ENCODE data around the gene IL36G. TPM values are rescaled to one million over a fixed set of nuclear protein-coding genes. Genes with fewer than 3 reads are reported as not detected.
A peak's percentile ranks its signal among the peaks of the same experiment; 100 is the strongest.

IL36G gene
- total RNA-seq, 2 experiments from 2014 or later, result not detected

DNA sequence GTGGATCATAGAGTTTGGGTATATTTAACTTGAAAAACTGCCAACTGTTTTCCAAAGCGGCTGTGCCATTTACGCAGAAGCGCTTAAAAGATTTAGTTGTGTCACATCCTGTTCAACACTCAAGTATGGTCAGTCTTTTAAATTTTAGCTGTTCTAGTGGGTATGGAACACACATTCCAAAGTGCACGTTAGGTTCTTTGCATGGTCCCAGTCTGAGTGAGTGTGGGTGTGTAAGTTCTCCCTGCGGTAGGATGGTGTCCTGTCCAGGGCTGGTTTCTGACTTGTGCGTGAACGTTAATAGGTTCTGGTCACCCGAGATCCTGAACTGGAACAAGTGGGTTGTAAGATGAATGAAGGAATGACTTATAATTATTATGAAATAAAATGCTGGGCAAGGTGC is 28.4 kb upstream of the IL36G start:
- Mint-ChIP-seq H3K27me3 (peaks cover 29% of the 10 kb centered on the region), H3K4me3 (no peak overlapping the region), H3K36me3 (ENCODE audit: low read depth) (no peaks in the 10 kb centered on the region), H3K9me3 (peaks cover 4% of the 10 kb centered on the region), H3K27ac (no peak overlapping the region), H3K4me1 (no peaks in the 10 kb centered on the region)
- DNase-seq, result no peak
- ChIA-PET POLR2A (no interaction called here), CTCF (interaction anchor here (1.0 to 1.4 kb wide), 2 partner anchors 8 to 402 kb away, joined by 3 read pairs; no protein-coding TSS in a partner anchor)

DNA sequence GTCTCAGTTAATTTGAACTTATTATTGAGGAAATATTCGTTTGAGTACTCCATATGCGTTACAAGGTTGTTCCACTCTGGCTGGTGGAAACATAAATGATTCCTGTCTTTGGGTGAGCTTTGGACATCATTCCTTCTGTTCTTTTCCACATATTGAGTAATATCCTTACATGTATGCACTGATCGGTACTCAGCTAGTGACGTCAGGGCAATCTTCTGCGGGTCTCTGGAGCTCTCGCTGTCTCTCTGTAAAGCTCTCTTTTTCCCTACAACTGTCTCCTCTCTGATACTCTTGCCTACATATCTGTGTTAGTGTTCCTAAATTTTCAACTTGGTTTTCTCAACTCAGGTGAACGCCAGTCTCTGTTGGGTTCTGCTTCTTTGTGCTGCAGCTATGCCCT is 23.4 kb upstream of the IL36G start:
- Mint-ChIP-seq H3K27me3 (peaks cover 21% of the 10 kb centered on the region), H3K9me3 (no peaks in the 10 kb centered on the region), H3K4me1 (no peaks in the 10 kb centered on the region), H3K36me3 (ENCODE audit: low read depth) (no peaks in the 10 kb centered on the region), H3K27ac (no peak overlapping the region), H3K4me3 (no peak overlapping the region)
- no peak for DNase-seq
- POLR2A ChIA-PET, result no interaction called here
- CTCF ChIA-PET, result interaction anchor here (0.9 to 2.2 kb wide), 3 partner anchors 9 to 205 kb away, joined by 3 to 9 read pairs (median 3); no protein-coding TSS in a partner anchor

DNA sequence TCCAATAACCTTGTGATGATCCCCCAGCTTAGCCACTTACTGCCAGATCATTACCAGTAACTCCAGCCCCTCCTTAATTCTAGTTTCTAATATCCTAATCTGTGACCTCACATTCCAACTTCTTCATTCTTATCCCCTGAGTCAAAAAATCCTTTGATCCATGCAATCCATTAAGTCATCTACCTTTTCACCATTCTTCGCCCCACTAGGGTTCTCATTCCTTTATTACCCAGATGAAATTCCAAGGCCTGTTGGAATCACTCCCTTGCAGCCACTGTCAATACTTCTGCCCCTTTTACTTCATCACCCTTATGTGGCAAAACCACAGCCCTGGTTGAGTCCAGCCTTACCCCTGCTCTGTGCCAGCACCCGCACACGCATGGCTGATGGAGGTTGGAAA is 20.3 kb upstream of the IL36G start:
- Mint-ChIP-seq H3K9me3 (no peaks in the 10 kb centered on the region), H3K27me3 (peaks cover 3% of the 10 kb centered on the region), H3K27ac (no peak overlapping the region), H3K4me1 (no peaks in the 10 kb centered on the region), H3K4me3 (no peak overlapping the region), H3K36me3 (ENCODE audit: low read depth) (no peaks in the 10 kb centered on the region)
- CTCF ChIA-PET, result no interaction called here
- POLR2A ChIA-PET, result no interaction called here
- no peak for DNase-seq

DNA sequence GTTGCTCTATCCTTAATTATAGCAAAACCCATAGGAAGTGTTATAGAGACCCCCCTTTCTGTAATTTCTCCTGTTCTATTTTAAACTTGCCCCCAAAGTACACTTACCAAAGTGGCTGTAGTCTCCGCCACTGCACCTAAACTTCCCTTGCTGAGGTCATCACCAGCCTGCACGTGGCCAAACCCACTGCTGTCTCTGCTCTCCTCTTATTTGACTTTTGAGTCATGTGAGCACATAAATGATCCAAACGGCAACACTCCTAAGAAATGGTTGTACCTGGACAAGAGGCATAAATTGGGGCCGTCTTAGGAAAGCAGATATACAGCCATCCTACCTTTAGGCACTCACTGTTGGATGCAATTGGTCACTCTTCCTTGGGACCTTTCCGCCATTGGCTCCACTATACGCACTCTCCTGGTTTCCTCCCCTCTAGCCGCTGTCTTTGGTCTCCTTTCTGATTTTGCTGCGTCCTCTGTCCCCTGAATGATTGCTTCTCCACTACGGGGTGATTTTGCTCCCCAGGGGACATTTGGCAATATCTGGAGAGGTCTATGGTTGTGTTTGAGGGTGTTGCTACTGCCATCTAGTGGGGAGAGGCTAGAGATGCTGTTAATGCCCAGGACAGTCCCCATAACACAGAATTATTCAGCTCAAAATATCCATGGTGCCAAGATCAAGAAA is 19.2 kb upstream of the IL36G start:
- Mint-ChIP-seq H3K4me3 (no peak overlapping the region), H3K9me3 (no peaks in the 10 kb centered on the region), H3K27ac (no peak overlapping the region), H3K27me3 (no peaks in the 10 kb centered on the region), H3K36me3 (ENCODE audit: low read depth) (no peaks in the 10 kb centered on the region), H3K4me1 (no peaks in the 10 kb centered on the region)
- ChIA-PET POLR2A (no interaction called here), CTCF (interaction anchor here (1.2 to 1.8 kb wide), 4 partner anchors 17 to 209 kb away, joined by 4 to 6 read pairs (median 4); partner anchors contain the start of gene IL36G)
- peak; percentile 59 for DNase-seq

DNA sequence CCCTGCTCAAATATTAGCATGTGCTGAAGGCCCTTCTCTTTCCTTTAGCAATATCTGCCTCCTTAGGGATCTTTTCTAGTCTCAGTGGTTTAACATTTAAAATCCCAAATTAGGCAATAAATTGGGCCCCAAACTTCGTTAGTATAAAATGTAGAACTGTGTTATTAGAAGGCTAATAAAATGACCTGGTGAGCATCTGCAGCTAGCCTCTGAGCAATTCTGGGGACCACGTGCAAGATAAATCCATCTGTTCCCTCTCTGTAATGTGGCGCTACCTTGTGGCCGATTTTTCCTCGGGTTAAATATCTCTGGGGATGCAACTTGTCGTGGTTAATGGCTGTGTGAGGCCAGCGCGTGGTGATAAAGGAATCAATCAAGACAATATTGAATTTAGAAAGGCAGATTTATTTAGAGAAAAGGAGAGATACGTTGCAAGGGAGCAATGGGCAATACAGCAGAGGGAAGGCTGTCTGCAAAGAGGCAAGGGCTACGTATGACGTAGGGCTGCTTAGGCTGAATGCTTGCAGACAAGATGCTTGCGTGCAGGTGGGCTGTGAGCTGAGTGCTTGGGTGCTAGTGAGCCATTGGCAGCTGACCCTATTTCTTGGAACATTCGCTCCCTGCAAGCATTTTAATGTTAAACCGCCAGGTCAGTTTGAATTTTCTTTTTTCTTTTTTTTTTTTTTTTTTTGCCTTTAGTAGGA is 18.5 kb upstream of the IL36G start:
- H3K4me1 Mint-ChIP-seq, result no peaks in the 10 kb centered on the region
- POLR2A ChIA-PET, result no interaction called here

DNA sequence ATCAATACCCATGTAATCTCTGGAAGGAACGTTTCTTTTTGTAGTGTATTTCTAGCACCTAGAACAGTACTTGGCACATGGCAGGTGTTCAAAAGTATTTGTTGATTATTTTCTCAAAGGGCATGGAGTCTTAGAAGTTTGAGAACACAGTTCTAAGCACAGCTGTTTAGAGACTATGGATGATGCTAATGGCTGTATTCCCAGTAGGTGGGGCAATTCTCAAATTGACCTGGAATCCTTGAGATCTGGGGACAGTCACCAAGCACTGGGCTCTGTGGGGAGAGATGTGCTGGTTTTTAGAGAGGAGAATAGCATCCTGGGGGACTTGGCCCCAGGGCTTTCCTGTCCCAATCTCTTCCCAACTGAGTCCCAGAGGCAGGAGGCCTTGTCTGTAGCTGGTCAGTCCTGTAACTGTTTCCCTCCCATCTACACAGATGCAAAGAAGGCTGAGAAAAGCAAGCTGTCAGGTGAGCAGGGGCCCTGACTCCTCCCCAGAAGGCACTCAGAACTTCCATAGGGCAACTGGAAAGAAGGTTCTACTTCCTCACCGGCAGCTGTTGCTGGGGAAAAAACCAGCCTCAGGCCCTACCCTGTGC is 17.5 kb upstream of the IL36G start:
- H3K4me1 Mint-ChIP-seq, result no peaks in the 10 kb centered on the region
- DNase-seq, result peak; percentile 1
- ChIA-PET POLR2A (no interaction called here), CTCF (interaction anchor here (0.6 to 1.8 kb wide), 6 partner anchors 12 to 372 kb away, joined by 3 to 6 read pairs (median 4); partner anchors contain the start of gene IL36G)
- H3K4me3 Mint-ChIP-seq, result no peak overlapping the region
- no peak overlapping the region for H3K27ac Mint-ChIP-seq
- no peaks in the 10 kb centered on the region for H3K27me3 Mint-ChIP-seq
- no peaks in the 10 kb centered on the region for H3K9me3 Mint-ChIP-seq
- H3K36me3 Mint-ChIP-seq (ENCODE audit: low read depth), result no peaks in the 10 kb centered on the region

More for the DNA sequence above, 18.5 kb upstream of the IL36G start:
- H3K36me3 Mint-ChIP-seq (ENCODE audit: low read depth), result no peaks in the 10 kb centered on the region
- no peaks in the 10 kb centered on the region for H3K9me3 Mint-ChIP-seq
- H3K27ac Mint-ChIP-seq, result no peak overlapping the region
- H3K27me3 Mint-ChIP-seq, result no peaks in the 10 kb centered on the region
- DNase-seq, result no peak
- H3K4me3 Mint-ChIP-seq, result no peak overlapping the region
- CTCF ChIA-PET, result interaction anchor here (0.8 to 1.8 kb wide), 6 partner anchors 13 to 210 kb away, joined by 3 to 6 read pairs (median 4); partner anchors contain the start of gene IL36G

DNA sequence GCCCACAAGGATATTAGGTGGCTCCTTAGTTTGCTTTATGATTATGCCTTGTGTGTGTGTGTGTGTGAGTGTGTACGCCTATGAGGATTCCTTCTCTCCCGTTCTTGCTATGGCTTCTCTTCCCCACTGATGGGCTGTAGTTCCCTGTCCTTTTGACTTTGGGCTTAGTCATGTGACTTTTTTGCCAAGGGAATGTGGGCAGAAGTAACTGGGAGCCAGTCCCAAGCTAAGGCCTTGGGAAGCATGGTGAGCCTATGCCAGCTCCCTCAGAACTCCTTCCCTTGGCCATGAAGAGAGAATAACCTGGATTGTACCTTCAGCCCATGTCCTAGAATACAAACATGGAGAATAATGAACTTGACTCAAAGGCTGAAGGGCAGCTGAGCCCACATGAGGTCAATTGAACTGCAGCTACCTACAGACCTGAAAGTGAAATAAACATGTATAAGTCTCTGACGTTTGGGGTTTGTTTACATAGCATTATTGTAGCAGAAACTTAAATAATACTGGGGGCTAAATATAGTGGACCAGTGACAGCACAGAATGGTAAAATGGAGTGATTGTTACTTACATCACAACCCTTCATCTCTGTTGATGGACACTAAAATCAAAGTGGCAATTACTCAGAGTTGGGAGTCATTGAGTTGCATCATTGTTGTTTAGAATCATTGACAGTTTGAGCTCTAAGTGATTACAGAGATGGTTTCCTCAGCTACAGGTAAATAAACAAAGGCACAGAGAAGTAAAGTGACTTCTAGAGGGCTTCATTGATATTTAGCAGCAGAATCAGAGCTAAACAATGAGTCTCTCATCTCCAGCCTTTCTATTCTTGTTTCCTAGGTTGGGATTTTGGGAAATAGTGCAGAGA is 15.3 kb upstream of the IL36G start:
- ChIA-PET POLR2A (no interaction called here), CTCF (interaction anchor here (1.3 to 1.7 kb wide), 3 partner anchors 8 to 213 kb away, joined by 3 to 5 read pairs (median 3); no protein-coding TSS in a partner anchor)
- Mint-ChIP-seq H3K9me3 (no peaks in the 10 kb centered on the region), H3K27me3 (peaks cover 2% of the 10 kb centered on the region), H3K27ac (no peak overlapping the region), H3K36me3 (ENCODE audit: low read depth) (no peaks in the 10 kb centered on the region), H3K4me1 (no peaks in the 10 kb centered on the region), H3K4me3 (no peak overlapping the region)
- peak; percentile 2 for DNase-seq

DNA sequence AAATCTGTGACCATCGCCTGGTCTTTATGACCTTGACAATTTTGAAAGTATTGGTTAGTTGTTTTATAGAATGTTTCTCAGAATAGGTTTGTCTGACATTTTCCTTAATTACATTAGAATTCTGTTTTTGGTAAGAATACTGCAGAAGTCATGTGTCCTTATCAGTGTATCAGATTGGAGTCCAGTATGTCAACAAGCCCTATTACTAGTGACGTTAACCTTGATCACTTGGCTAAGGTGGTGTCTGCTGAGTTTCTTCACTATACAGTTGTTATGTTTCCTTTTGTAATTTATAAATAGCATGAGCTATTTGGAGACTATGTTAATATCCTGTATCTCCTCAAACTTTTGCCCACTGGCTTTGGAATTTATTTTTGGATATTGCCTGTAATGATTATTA is 10.8 kb upstream of the IL36G start:
- ChIA-PET CTCF (interaction anchor here (1.4 kb wide), 1 partner anchor 217 kb away, joined by 3 read pairs; no protein-coding TSS in a partner anchor), POLR2A (no interaction called here)
- Mint-ChIP-seq H3K27ac (no peak overlapping the region), H3K9me3 (peaks cover 3% of the 10 kb centered on the region), H3K36me3 (ENCODE audit: low read depth) (no peaks in the 10 kb centered on the region), H3K4me3 (no peak overlapping the region), H3K27me3 (peaks cover 4% of the 10 kb centered on the region), H3K4me1 (peaks cover 4% of the 10 kb centered on the region)
- no peak for DNase-seq

DNA sequence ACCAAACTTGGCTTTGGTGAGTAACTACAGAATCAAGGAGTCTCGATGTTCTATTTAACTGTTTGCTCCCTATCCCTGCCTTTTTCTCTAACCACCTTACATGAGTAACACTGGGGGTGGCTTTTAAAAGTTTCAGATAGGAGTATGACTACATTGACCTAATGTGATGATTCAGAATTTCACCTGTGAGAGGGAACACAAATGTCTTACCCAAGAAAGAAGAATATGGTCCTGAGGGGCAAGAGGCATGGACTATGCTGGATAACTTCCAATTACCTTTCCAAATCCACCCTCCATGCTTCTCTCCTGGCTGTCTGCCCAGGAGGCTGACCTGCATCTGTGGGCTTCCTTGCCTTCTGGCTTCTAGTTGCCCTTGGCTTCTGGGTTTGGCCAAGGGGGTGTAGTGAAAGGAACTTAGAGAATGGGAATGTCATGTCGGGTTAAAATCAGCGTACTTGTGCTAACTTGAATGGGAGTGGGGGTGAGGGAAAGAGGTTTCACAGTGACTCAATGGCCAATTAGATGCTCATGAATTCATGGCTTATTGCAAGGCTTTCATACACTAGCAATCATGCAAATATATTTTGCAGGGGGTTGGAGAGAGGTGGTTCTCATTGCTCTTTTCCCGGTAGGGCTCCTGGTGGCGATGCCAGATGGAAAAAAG is 5.3 kb upstream of the IL36G start:
- Mint-ChIP-seq H3K27ac (no peak overlapping the region), H3K9me3 (peaks cover 3% of the 10 kb centered on the region), H3K4me3 (no peak overlapping the region), H3K4me1 (peaks cover 4% of the 10 kb centered on the region), H3K36me3 (ENCODE audit: low read depth) (no peaks in the 10 kb centered on the region), H3K27me3 (peaks cover 5% of the 10 kb centered on the region)
- CTCF ChIA-PET, result no interaction called here
- POLR2A ChIA-PET, result no interaction called here
- no peak for DNase-seq

DNA sequence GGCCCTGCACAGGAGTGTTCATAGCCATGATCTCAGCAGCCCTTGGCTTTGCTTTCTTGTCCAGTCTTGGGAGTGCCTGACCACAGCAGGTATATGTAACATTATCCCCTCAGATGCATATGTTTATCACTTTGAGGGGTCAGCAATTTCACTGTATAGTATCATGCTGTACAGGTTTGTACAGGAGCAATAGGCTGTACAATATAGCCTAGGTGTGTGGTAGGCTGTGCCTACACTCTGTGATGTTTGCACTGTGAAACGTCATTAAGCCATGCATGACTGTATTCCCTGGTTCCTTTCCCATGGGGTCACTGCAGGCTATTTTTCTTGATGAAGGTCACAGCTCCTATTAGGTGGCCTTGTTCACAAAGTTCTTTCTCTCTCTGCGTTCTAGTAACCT is 4.7 kb upstream of the IL36G start:
- peaks cover 5% of the 10 kb centered on the region for H3K27me3 Mint-ChIP-seq
- no peak overlapping the region for H3K4me3 Mint-ChIP-seq
- DNase-seq, result no peak
- ChIA-PET POLR2A (no interaction called here), CTCF (no interaction called here)
- no peaks in the 10 kb centered on the region for H3K36me3 Mint-ChIP-seq (ENCODE audit: low read depth)
- peaks cover 3% of the 10 kb centered on the region for H3K9me3 Mint-ChIP-seq
- H3K4me1 Mint-ChIP-seq, result peaks cover 7% of the 10 kb centered on the region
- H3K27ac Mint-ChIP-seq, result no peak overlapping the region

DNA sequence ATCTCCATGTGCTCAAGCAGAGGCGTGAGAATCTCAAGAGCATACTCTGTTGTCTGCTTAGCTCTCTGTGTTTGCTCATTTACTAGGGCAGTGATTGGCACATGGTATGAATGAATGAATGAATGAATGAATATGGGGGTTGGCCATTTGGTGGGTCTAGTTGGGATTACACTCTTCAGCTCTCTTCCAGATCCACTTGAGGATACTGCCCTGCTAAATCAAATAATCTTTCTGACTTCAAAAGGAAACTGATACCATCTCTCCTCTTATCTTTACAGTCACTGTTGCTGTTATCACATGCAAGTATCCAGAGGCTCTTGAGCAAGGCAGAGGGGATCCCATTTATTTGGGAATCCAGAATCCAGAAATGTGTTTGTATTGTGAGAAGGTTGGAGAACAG is 1.9 kb downstream of the IL36G start:
- no peak overlapping the region for H3K27ac Mint-ChIP-seq
- H3K4me3 Mint-ChIP-seq, result no peak overlapping the region
- H3K27me3 Mint-ChIP-seq, result peaks cover 1% of the 10 kb centered on the region
- POLR2A ChIA-PET, result interaction anchor here (0.6 kb wide), 1 partner anchor 10 kb away, joined by 3 read pairs; no protein-coding TSS in a partner anchor
- H3K4me1 Mint-ChIP-seq, result peaks cover 19% of the 10 kb centered on the region
- no peak for DNase-seq
- no peaks in the 10 kb centered on the region for H3K36me3 Mint-ChIP-seq (ENCODE audit: low read depth)
- CTCF ChIA-PET, result interaction anchor here (0.6 to 1.3 kb wide), 5 partner anchors 10 to 230 kb away, joined by 3 to 4 read pairs (median 3); no protein-coding TSS in a partner anchor
- H3K9me3 Mint-ChIP-seq, result no peaks in the 10 kb centered on the region

DNA sequence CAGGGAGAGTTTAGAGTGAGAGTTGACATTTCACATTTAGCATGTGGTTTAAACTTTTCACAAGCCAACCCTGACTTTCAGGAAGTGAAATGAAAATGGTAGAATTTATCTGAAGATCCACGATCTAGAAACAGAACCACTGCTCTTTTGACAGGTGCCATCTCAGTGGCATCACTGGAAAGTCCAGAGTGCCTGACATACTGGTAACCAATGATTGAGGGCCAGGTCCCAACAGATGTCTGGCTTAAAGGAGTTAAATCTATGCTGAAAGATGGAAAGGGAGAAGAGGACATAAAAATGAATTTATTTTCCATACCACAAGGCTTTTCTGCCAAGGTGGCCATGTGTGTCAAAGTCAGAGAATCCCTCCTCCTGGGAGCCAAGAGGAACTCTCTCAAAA is 2.7 kb downstream of the IL36G start:
- Mint-ChIP-seq H3K27me3 (no peaks in the 10 kb centered on the region), H3K4me3 (no peak overlapping the region), H3K9me3 (no peaks in the 10 kb centered on the region), H3K36me3 (ENCODE audit: low read depth) (no peaks in the 10 kb centered on the region), H3K4me1 (peaks cover 26% of the 10 kb centered on the region), H3K27ac (no peak overlapping the region)
- no peak for DNase-seq
- ChIA-PET CTCF (interaction anchor here (1.1 to 1.2 kb wide), 2 partner anchors 39 to 231 kb away, joined by 4 read pairs; no protein-coding TSS in a partner anchor), POLR2A (no interaction called here)
